HCT116 (cell line): Measurements from ENCODE around the gene CHADL. TPM values are rescaled to one million over a fixed set of nuclear protein-coding genes. Genes with fewer than 3 reads are reported as not detected.

ENCODE experiments used
- ATAC-seq: fragments of 200-7000 bp; cut with Tn5 transposase; 2 replicates; pipeline ENCODE4 v1.9.1; 2020; ENCODE audit warnings: mild to moderate bottlenecking, moderate library complexity
- BruUV-seq: library from RNA; stranded (reverse); fragments of 400-500 nt; replicated peaks from 2 replicates; lab custom pipeline; 2021; lab: Mats Ljungman, UMichigan
- CTCF ChIA-PET: fragments of 300-600 bp; sonication (Branson Sonifier 250); formaldehyde crosslinking; loops from one replicate; lab custom pipeline; 2021; ENCODE audit warnings: antibody characterized with exemption; lab: Charles Lee
- POLR2A ChIA-PET: fragments of 300-600, 350-600 bp; sonication (Branson Sonifier 250); formaldehyde crosslinking; loops from one replicate; lab custom pipeline; 2021; ENCODE audit warnings: antibody characterized with exemption; lab: Charles Lee
- RAD21 ChIA-PET, 2 experiments: fragments of 300-600 bp; sonication (Branson Sonifier 250); formaldehyde crosslinking; loops; one replicate each; lab custom pipeline; 2023; ENCODE audit warnings: low total read pairs in 2 of 2; ENCODE audit not compliant: uncharacterized antibody in 2 of 2, unreplicated experiment in 2 of 2, low non-redundant PET in 1 of 2; lab: Charles Lee
- DNase-seq: peaks from one replicate; pipeline ENCODE4 v3.0.0-alpha.2; 2010; ENCODE audit warnings: low read depth, low spot score
- H2AFZ ChIP-seq: fragments of 200-600 bp; shearing (Covaris generic), sonication (generic); 2 replicates; pipeline ENCODE4 v1.6.1; 2017; ENCODE audit warnings: low read depth, mixed run types, mixed read lengths, antibody characterized with exemption, low read length; ENCODE audit not compliant: poor library complexity, severe bottlenecking
- H3K27ac ChIP-seq: 2 replicates; pipeline ENCODE4 v1.5.1; 2012; ENCODE audit warnings: low read depth, low read length
- H3K27me3 ChIP-seq: fragments of 200-600 bp; sonication (generic); 2 replicates; pipeline ENCODE4 v1.6.1; 2016; ENCODE audit warnings: mixed run types, low read length, mixed read lengths; ENCODE audit not compliant: insufficient read depth
- H3K36me3 ChIP-seq, 2 experiments: fragments of 200-500 bp in 1 of 2; fragments of 200-600 bp in 1 of 2; sonication (Bioruptor generic) in 1 of 2; sonication (generic) in 1 of 2; 2 replicates each; pipeline versions ENCODE4 v1.5.1 to v1.6.1; 2014 to 2016; ENCODE audit warnings: low read length in 2 of 2, inconsistent platforms in 1 of 2, mixed read lengths in 1 of 2, mixed run types in 1 of 2; ENCODE audit not compliant: insufficient read depth in 2 of 2, control insufficient read depth in 1 of 2
- H3K4me1 ChIP-seq, 2 experiments: fragments of 200-600 bp in 1 of 2; sonication (generic) in 1 of 2; 2 replicates each; pipeline versions ENCODE4 v1.5.1 to v1.6.1; 2012 to 2017; ENCODE audit warnings: low read length in 2 of 2, inconsistent platforms in 1 of 2, mild to moderate bottlenecking in 1 of 2, mixed read lengths in 1 of 2, mixed run types in 1 of 2, moderate library complexity in 1 of 2; ENCODE audit not compliant: insufficient read depth in 2 of 2, control insufficient read depth in 1 of 2
- H3K4me2 ChIP-seq: fragments of 200-600 bp; sonication (generic); 2 replicates; pipeline ENCODE4 v1.6.1; 2017; ENCODE audit warnings: mixed run types, low read length, mixed read lengths
- H3K4me3 ChIP-seq, 2 experiments: fragments of 200-600 bp in 1 of 2; sonication (generic) in 1 of 2; replicated peaks in 1 of 2; 2 replicates each; pipeline ENCODE4 v1.5.1; 2011 to 2016; ENCODE audit warnings: low read length in 2 of 2, control low read depth in 1 of 2, low read depth in 1 of 2, mild to moderate bottlenecking in 1 of 2, mixed read lengths in 1 of 2, mixed run types in 1 of 2
- H3K79me2 ChIP-seq: fragments of 200-600 bp; sonication (generic); 2 replicates; pipeline ENCODE4 v1.6.1; 2017; ENCODE audit warnings: mild to moderate bottlenecking, mixed run types, low read length, moderate library complexity, mixed read lengths; ENCODE audit not compliant: insufficient read depth
- H3K9ac ChIP-seq: fragments of 200-600 bp; sonication (generic); 2 replicates; pipeline ENCODE4 v1.6.1; 2016; ENCODE audit warnings: low read length, mixed read lengths
- H3K9me2 ChIP-seq: fragments of 200-600 bp; sonication (generic), shearing (Covaris generic); 2 replicates; pipeline ENCODE4 v1.6.1; 2017; ENCODE audit warnings: mixed run types, mild to moderate bottlenecking, moderate library complexity; ENCODE audit not compliant: insufficient read depth
- H3K9me3 ChIP-seq, 2 experiments: fragments of 200-500 bp in 1 of 2; fragments of 200-600 bp in 1 of 2; sonication (Bioruptor generic) in 1 of 2; sonication (generic) in 1 of 2; 2 replicates each; pipeline ENCODE4 v1.6.1; 2014 to 2017; ENCODE audit warnings: low read length in 2 of 2, mixed read lengths in 2 of 2, inconsistent platforms in 1 of 2, low read depth in 1 of 2, mild to moderate bottlenecking in 1 of 2, mixed run types in 1 of 2, moderate library complexity in 1 of 2; ENCODE audit not compliant: control insufficient read depth in 1 of 2, insufficient read depth in 1 of 2
- H4K20me1 ChIP-seq: fragments of 200-600 bp; sonication (generic), shearing (Covaris generic); 2 replicates; pipeline ENCODE4 v1.6.1; 2017; ENCODE audit warnings: mixed run types, mild to moderate bottlenecking, moderate library complexity; ENCODE audit not compliant: insufficient read depth
- ATF3 ChIP-seq: IDR thresholded peaks from 2 replicates; pipeline ENCODE4 v1.6.1; 2012
- CEBPB ChIP-seq: IDR thresholded peaks from 2 replicates; pipeline ENCODE4 v1.6.1; 2012; ENCODE audit warnings: low read depth
- CTCF ChIP-seq, 3 experiments: fragments of 200-600 bp in 1 of 3; sonication (generic) in 1 of 3; IDR thresholded peaks in 2 of 3; conservative IDR thresholded peaks in 1 of 3; 2 replicates each; pipeline ENCODE4 v1.5.1; 2012 to 2017; ENCODE audit warnings: low read depth in 2 of 3, low read length in 2 of 3, antibody characterized with exemption in 1 of 3, borderline replicate concordance in 1 of 3, control low read depth in 1 of 3, mild to moderate bottlenecking in 1 of 3, mixed read lengths in 1 of 3, mixed run types in 1 of 3, moderate library complexity in 1 of 3; ENCODE audit not compliant: insufficient read depth in 1 of 3
- EGR1 ChIP-seq: IDR thresholded peaks from 2 replicates; pipeline ENCODE4 v1.6.1; 2012; ENCODE audit warnings: low read depth
- ELF1 ChIP-seq: IDR thresholded peaks from 2 replicates; pipeline ENCODE4 v1.6.1; 2012; ENCODE audit warnings: low read depth, borderline replicate concordance
- EZH2 ChIP-seq: fragments of 200-600 bp; sonication (generic); IDR thresholded peaks from 2 replicates; pipeline ENCODE4 v1.6.1; 2017; ENCODE audit warnings: antibody characterized with exemption, mixed run types
- FOSL1 ChIP-seq: IDR thresholded peaks from 2 replicates; pipeline ENCODE4 v1.6.1; 2012; ENCODE audit warnings: low read depth
- JUND ChIP-seq: IDR thresholded peaks from 2 replicates; pipeline ENCODE4 v1.6.1; 2012
- MAX ChIP-seq: IDR thresholded peaks from 2 replicates; pipeline ENCODE4 v1.6.1; 2012
- POLR2A ChIP-seq: IDR thresholded peaks from 2 replicates; pipeline ENCODE4 v1.7.0; 2011; ENCODE audit warnings: borderline replicate concordance; ENCODE audit not compliant: insufficient read depth, insufficient read length; ENCODE audit errors: extremely low read depth
- REST ChIP-seq: IDR thresholded peaks from 2 replicates; pipeline ENCODE4 v1.6.1; 2012; ENCODE audit warnings: low read depth
- SIN3A ChIP-seq: IDR thresholded peaks from 2 replicates; pipeline ENCODE4 v1.6.1; 2012; ENCODE audit warnings: low read depth
- SRF ChIP-seq: IDR thresholded peaks from 2 replicates; pipeline ENCODE4 v1.6.1; 2012; ENCODE audit warnings: low read depth
- TCF7L2 ChIP-seq: IDR thresholded peaks from 2 replicates; pipeline ENCODE4 v1.7.0; 2011; ENCODE audit warnings: borderline replicate concordance, inconsistent platforms; ENCODE audit not compliant: insufficient read depth, insufficient read length; ENCODE audit errors: extremely low read depth
- YY1 ChIP-seq: IDR thresholded peaks from 2 replicates; pipeline ENCODE4 v1.6.1; 2011; ENCODE audit warnings: low read length, low read depth, moderate library complexity, mild to moderate bottlenecking; ENCODE audit not compliant: insufficient replicate concordance; ENCODE audit errors: extremely low read depth
- ZNF274 ChIP-seq: fragments of 200-500 bp; sonication (Bioruptor generic); IDR thresholded peaks from 2 replicates; pipeline ENCODE4 v1.6.1; 2014; ENCODE audit warnings: mild to moderate bottlenecking, low read depth, low read length, inconsistent platforms
- intact Hi-C: fragments of 100-400 bp; cut with micrococcal nuclease; formaldehyde crosslinking; loops from 2 replicates; pipeline ENCODE4 v1.10.0; 2022
- total RNA-seq: library from RNA; stranded (reverse); gene quantifications from one replicate; pipeline ENCODE4 v1.2.1, GENCODE V29; 2021; ENCODE audit not compliant: unreplicated experiment

The CHADL gene
- total RNA-seq, 1 experiment from 2014 or later = 0.47 TPM

- TF ChIP-seq REST (no peak), EZH2 (no peak)
Measured at GRCh38 chr22:41254230-41254629, 13.5 kb upstream of the CHADL start (continued).

GRCh38 chr22:41252365-41252764, 11.6 kb upstream of the CHADL start:
- no peaks in the 10 kb centered on the region for H3K4me1 ChIP-seq
- no TSS peak for BruUV-seq
- H3K4me3 ChIP-seq = no peak overlapping the region
- DNase-seq (no peak), ATAC-seq (no peak)
- intact Hi-C loops = no loop called here
- ChIA-PET CTCF (no interaction called here), POLR2A (interaction anchor here (1.3 kb wide), 1 partner anchor 9 kb away, joined by 3 read pairs; no protein-coding TSS in a partner anchor), RAD21 (no interaction called here)
- no peaks in the 10 kb centered on the region for H4K20me1 ChIP-seq
- H3K9ac ChIP-seq = no peak overlapping the region
- H3K4me2 ChIP-seq = no peak overlapping the region
- peaks cover 7% of the 10 kb centered on the region; the same call in 1 of the 2 replicates for H3K79me2 ChIP-seq
- no peaks in the 10 kb centered on the region for H3K27me3 ChIP-seq
- H3K9me2 ChIP-seq = no peaks in the 10 kb centered on the region
- H2AFZ ChIP-seq = no peak overlapping the region
- no peaks in the 10 kb centered on the region for H3K9me3 ChIP-seq
- TF ChIP-seq MAX = no peak
- no peak for TF ChIP-seq SRF
- TF ChIP-seq FOSL1 = no peak
- no peak for TF ChIP-seq YY1
- TF ChIP-seq EZH2 = no peak
- TF ChIP-seq CEBPB = no peak
- TF ChIP-seq EGR1 = no peak
- no peak for TF ChIP-seq SIN3A
- TF ChIP-seq CTCF (IDR thresholded peaks at IDR 0.05 in 2 of 3, conservative IDR thresholded peaks at IDR 0.05 in 1 of 3; ENCODE audit: borderline replicate concordance in 1 of 3, insufficient read depth in 1 of 3, low read depth in 2 of 3, low read length in 2 of 3) = no peak
- no peak for TF ChIP-seq ATF3
- TF ChIP-seq TCF7L2 = no peak
- no peak for TF ChIP-seq POLR2A
- no peak for TF ChIP-seq ELF1
- TF ChIP-seq ZNF274 = no peak
- TF ChIP-seq JUND = no peak
- no peak for TF ChIP-seq REST
- TF ChIP-seq, all 23 proteins: peak for 0
- peaks cover 57 to 73% of the 10 kb centered on the region in 2 experiments for H3K36me3 ChIP-seq
- H3K27ac ChIP-seq = no peak overlapping the region
